GM18520 (cell line): ENCODE data around the gene PDCD1.
"Not testable (repeated sequence)": the region's sequence is repeated elsewhere in the genome, so short reads cannot be mapped to it uniquely, and the experiment has no call there.

ENCODE experiments used
- ATAC-seq: cut with Tn5 transposase; IDR thresholded peaks from one replicate; pipeline ENCODE4 v1.9.1; 2021; ENCODE audit not compliant: unreplicated experiment

The PDCD1 gene

DNA sequence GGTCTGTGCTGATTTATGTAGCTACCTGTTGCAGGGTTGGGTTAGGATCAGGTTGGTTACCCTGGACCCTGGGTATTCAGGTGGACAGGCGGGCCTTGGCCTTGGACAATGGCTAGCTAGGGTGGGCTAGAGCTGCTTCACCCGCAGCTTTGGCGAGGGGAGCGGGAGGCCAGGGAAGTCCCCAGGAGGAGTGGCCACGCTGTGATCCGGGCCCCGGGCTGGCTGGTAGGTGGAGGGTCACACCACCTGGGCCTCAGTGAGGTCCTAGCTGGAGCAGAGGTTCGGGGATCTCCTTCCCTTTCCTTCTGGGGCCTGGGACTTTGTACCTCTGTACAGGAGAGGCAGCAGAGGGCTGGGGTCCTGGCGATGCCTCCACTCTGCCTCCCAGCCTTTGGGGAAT lies 20.6 kb upstream of the PDCD1 start:
- ATAC-seq, result no peak

- ATAC-seq, result no peak
Measured at GRCh38 chr2:241877989-241878970, 19.6 kb upstream of the PDCD1 start.

GRCh38 chr2:241877197-241877685 lies 18.5 kb upstream of the PDCD1 start:
- no peak for ATAC-seq

- ATAC-seq, result no peak
Measured at GRCh38 chr2:241876528-241877196, 18.0 kb upstream of the PDCD1 start.

DNA sequence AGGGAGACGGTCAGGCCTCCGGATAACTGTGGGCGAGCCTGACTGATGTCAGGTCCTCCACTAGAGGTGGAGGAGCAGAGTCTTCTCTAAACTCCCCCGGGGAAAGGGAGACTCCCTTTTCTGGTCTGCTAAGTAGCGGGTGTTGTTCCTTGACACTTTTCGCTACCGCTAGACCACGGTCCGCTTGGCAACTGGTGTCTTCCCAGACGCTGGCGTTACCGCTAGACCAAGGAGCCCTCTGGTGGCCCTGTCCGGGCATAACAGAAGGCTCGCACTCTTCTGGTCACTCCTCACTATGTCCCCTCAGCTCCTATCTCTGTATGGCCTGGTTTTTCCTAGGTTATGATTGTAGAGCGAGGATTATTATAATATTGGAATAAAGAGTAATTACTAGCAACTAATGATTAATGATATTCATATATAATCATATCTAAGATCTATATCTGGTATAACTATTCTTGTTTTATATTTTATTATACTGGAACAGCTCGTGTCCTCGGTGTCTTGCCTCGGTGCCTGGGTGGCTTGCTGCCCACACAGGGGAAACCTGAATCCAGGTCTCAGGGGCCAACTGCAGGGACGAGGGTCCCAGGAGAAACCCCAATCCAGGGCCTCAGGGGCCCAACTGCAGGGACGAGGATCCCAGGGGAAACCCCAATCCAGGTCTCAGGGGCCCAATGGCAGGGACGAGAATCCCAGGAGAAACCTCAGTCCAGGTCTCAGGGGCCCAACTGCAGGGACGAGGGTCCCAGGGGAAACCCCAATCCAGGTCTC lies 17.2 kb upstream of the PDCD1 start:
- ATAC-seq, result not testable (repeated sequence)

DNA sequence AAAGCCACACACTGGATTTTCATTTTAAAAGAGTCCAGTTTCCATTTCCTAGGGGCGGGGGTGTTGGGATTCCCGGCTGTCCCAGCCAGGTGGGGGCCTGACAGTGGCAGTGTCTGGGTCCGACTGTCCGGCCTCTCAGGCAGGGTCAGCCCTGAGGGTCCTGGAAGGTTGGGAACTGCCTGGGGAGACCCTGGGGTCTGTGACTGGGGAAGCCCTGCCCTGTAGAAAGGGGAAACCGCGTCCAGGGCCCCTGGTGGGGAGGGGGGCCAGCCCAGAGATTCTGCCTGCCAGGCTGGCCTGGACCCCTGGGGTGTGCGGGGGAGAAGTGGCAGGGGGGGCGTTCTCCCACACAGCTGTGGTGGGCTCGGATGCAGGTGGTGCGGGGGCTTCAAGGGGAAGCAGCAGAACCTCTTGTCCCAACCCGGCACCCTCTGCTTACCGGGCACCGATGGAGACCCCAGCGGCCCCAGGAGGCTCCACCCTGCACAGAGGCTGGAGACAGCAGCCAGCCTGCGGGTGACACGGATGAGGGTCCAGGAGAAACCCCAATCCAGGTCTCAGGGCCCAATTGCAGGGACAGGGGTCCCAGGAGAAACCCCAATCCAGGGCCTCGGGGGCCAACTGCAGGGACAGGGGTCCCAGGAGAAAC lies 15.7 kb upstream of the PDCD1 start:
- no peak for ATAC-seq

DNA sequence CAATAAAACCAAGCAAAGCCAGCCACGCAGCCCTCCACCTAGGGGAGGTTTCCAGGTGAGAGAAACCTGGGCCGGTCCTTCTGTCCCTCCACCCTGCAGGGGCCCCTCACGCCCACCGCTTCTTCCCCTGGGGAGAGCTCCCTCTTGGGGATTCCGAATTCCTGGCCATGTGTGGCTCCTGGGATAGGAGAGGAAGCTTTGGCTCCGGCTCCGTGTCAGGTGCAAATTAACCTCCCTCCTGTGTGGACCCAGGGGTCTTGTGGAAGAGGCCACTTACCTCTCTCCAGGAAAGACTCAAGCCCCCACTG lies 15.1 kb upstream of the PDCD1 start:
- no peak for ATAC-seq

- ATAC-seq, result no peak
Measured at GRCh38 chr2:241873081-241873802, 14.5 kb upstream of the PDCD1 start.

DNA sequence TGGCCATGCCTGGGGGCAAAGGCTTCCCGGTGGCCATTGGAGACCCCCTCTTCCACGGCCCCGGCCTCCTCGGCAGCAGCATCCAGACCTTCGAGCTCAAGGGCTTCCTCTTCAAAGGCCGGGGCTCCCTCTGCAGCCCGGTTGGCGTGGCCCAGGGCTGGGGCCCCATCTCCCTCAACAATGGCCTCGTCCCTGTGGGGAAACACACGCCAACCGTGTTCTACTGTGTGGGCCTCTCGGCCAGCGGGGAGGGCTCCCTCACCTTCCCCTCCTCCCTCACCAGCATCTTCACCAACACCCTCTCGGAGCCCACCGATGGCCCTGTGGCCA lies 13.6 kb upstream of the PDCD1 start:
- ATAC-seq, result no peak

GRCh38 chr2:241871538-241872312 lies 13.0 kb upstream of the PDCD1 start:
- ATAC-seq, result no peak

DNA sequence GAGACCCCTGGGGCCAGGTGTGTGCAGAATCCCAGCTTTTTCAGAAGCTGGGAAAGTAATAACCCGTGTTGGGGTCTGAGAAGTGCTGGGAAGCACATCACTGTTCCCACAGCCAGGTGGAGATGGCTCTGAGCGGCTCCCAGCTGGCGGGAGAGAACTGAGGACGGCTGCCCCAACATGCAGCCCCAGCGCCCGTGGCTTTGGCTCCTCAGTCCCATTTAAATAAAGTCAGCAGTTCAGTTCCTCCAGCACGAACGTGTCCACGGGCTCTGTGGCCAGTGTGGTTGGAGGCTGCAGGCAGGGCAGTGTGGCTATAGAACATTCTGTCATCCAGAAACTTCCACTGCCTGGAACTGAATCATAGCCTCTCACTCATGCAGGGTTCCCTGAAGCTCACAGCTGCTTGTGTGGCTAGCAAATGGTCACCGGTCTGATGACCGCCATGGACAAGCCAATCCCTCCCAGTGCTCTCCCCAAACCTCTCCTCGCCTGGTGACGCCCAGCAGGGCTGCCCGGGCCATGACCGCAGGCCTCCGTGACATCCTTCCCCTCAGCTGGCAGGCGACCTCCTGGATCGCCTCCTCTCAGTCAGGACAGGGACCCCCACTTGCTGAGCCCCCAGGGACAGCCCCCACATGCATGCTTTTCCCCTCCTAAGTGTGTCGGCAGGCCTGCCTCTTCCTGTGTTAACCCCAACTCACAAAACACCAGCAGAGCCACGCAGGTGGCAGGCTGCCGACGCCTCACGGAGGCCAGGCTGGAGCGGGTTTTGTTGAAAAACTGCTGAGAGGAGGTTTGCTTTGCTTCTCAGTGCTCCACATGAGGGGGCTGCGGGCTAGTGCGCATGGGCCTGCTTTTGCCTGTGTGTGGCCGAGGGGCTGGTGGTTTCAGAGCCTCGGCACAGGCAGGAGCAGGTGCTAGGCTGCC lies 12.2 kb upstream of the PDCD1 start:
- ATAC-seq, result no peak

DNA sequence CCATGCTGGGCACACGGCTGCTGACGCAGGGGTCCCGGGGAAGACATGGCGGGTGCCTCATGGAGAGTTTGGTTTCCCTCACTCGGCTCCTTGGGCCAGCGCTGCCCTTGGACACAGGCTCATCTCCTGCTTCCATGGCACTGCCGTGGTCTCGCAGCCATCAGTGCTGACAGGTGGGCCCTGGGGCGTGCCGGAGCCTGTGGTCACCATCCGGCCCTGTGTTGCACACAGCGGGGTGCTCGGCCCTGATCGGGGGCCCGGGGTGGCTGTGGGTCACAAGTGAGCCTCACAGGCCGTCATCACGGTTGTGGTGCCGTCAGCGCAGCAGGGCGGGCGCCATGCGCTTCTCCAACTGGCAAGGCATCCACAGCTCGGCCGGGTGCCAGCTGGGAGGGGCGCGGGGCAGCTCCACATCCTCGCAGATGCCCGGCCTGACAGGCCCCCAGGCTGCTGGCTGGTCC lies 11.4 kb upstream of the PDCD1 start:
- no peak for ATAC-seq

- ATAC-seq, result no peak
Measured at GRCh38 chr2:241869087-241869961, 10.6 kb upstream of the PDCD1 start, which contains the start of gene RTP5. TSS of gene RTP5 (plus strand) at chr2:241869729. CDS start at chr2:241869757, 28 bp downstream.

GRCh38 chr2:241868661-241869081 lies 10.0 kb upstream of the PDCD1 start:
- no peak for ATAC-seq

GRCh38 chr2:241867776-241868420 lies 9.2 kb upstream of the PDCD1 start:
- ATAC-seq, result no peak

- no peak for ATAC-seq
Measured at GRCh38 chr2:241866790-241867645, 8.3 kb upstream of the PDCD1 start.
